Measurements from ENCODE around the gene ADAD1.
"Not testable (repeated sequence)": the region's sequence is repeated elsewhere in the genome, so short reads cannot be mapped to it uniquely, and the experiment has no call there.

The ADAD1 gene

DNA sequence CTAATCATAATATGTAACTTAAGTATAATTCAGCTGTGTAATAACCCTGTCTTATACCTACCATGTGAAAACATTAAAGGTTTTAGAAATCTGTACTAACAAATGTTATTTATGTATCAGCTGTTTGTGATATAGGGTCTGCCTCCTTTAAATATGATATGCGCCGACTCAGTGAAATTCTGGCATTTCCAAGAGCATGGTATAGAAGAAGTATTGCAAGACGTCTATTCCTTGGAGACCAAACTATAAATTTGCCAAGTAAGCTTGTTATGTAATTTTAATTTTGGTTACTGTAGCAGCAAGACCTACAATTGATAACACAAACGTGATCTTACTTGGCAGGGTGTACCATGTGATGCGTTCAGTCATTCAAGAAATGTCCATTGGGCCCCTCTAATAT is 32.3 kb upstream of the ADAD1 start:
- no peak for DNase-seq (ENCODE audit: low read depth)
- no peak overlapping the region for H3K4me3 ChIP-seq (ENCODE audit: control insufficient read depth, low read depth, low read length)
- TF ChIP-seq, protein P1, sequence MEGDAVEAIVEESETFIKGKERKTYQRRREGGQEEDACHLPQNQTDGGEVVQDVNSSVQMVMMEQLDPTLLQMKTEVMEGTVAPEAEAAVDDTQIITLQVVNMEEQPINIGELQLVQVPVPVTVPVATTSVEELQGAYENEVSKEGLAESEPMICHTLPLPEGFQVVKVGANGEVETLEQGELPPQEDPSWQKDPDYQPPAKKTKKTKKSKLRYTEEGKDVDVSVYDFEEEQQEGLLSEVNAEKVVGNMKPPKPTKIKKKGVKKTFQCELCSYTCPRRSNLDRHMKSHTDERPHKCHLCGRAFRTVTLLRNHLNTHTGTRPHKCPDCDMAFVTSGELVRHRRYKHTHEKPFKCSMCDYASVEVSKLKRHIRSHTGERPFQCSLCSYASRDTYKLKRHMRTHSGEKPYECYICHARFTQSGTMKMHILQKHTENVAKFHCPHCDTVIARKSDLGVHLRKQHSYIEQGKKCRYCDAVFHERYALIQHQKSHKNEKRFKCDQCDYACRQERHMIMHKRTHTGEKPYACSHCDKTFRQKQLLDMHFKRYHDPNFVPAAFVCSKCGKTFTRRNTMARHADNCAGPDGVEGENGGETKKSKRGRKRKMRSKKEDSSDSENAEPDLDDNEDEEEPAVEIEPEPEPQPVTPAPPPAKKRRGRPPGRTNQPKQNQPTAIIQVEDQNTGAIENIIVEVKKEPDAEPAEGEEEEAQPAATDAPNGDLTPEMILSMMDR (IDR thresholded peaks at IDR 0.05; ENCODE audit: control insufficient read depth, insufficient read depth, low read depth, low read length, missing control alignments) = no peak

DNA sequence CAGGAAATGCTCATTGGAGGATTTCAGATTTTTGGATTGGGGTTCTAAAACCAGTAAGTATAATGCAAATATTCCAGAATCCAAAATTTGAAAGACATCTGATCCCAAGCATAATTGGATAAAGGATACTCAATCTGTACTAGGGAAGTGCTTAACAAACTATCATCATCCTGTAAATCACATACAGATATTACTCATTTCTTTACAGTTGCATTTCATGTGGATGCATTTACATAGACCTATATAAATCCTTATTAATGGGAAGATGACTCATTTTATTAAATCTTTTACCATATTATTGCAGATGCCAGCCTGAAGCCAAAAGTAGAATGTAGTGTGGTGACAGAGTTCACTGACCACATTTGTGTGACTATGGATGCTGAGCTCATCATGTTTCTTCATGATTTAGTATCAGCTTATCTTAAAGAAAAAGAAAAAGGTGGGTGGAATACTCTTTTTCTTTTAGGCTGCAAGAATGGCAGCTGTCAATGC is 22.4 kb upstream of the ADAD1 start:
- no peak for DNase-seq (ENCODE audit: low read depth)
- TF ChIP-seq, protein P1 (IDR thresholded peaks at IDR 0.05; ENCODE audit: control insufficient read depth, insufficient read depth, low read depth, low read length, missing control alignments) = no peak
- H3K4me3 ChIP-seq (ENCODE audit: control insufficient read depth, low read depth, low read length) = no peak overlapping the region

DNA sequence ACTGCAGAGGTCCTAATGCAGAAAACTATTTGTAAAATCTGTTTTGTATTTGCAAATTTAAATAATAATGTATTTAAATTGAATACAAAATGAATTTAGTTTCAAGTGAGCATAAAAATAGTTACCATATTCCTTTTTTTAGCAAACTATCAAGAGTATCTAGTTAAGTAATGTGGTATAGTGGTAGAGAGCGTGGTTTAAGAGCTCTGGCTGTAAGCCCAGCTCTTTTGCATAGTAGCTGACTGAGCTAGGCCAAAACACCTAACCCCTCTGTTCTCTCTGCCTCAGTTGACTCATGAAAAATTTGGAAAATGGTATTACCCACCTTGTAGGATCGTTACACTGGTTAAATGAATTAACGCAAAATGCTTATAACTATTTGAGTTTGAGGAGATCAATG is 18.1 kb upstream of the ADAD1 start:
- DNase-seq (ENCODE audit: low read depth) = no peak
- H3K4me3 ChIP-seq (ENCODE audit: control insufficient read depth, low read depth, low read length) = no peak overlapping the region
- TF ChIP-seq, protein P1 (IDR thresholded peaks at IDR 0.05; ENCODE audit: control insufficient read depth, insufficient read depth, low read depth, low read length, missing control alignments) = no peak

DNA sequence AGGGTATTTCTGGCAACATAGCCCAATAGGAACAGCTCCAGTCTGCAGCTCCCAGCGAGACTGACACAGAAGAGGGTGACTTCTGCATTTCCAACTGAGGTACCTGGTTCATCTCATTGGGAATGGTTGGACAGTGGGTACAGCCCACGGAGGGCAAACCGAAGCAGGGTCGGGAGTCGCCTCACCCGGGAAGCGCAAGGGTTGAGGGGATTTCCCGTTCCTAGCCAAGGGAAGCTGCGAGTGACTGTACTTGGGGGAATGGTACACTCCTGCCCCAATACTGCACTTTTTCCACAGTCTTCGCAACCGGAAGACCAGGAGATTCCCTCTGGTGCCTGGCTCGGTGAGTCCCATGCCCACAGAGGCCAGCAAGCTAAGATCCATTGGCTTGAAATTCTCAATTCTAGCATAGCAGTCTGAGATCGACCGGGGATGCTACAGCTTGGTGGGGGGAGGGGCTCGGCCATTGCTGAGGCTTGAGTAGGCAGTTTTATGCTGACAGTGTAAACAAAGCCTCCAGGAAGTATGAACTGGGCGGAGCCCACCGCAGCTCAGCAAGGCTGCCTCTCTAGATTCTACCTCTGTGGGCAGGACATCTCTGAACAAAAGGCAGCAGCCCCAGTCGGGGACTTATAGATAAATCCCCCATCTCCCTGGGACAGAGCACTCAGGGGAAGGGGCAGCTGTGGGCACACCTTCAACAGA is 14.0 kb upstream of the ADAD1 start:
- TF ChIP-seq, protein P1 (IDR thresholded peaks at IDR 0.05; ENCODE audit: control insufficient read depth, insufficient read depth, low read depth, low read length, missing control alignments) = no peak
- DNase-seq (ENCODE audit: low read depth) = no peak

DNA sequence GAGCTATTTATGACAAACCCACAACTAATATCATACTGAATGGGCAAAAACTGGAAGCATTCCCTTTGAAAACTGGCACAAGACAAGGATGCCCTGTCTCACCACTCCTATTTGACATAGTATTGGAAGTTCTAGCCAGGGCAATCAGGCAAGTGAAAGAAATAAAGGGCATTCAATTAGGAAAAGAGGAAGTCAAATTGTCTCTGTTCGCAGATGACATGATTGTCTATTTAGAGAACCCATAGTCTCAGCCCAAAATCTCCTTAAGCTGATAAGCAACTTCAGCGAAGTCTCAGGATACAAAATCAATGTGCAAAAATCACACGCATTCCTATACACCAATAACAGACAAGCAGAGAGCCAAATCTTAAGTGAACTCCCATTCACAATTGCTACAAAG is 10.0 kb upstream of the ADAD1 start:
- DNase-seq (ENCODE audit: low read depth); H3K4me3 ChIP-seq (ENCODE audit: control insufficient read depth, low read depth, low read length): not testable (repeated sequence)

More for the DNA sequence above, 14.0 kb upstream of the ADAD1 start:
- H3K4me3 ChIP-seq (ENCODE audit: control insufficient read depth, low read depth, low read length) = no peak overlapping the region

DNA sequence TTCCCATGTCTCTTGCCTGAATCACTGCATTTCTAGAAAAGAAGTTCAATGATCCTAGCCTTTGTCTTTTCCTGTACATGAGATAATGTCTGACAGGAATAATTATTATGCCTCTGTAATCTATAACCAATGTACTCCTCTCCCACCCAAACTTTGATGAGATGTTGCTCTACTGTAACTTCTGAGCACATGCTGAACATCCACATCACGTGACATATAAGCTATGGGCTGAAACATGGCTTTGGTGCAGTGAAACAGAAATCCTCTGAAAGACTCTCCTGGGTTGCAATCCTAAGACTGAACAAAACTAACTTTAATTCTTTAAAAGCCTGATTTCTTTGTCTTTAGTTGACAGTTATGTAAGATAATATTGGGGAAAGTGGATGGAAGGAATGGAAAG is 1.5 kb upstream of the ADAD1 start:
- H3K4me3 ChIP-seq (ENCODE audit: control insufficient read depth, low read depth, low read length) = no peak overlapping the region
- TF ChIP-seq, protein P1 (IDR thresholded peaks at IDR 0.05; ENCODE audit: control insufficient read depth, insufficient read depth, low read depth, low read length, missing control alignments) = no peak
- no peak for DNase-seq (ENCODE audit: low read depth)

DNA sequence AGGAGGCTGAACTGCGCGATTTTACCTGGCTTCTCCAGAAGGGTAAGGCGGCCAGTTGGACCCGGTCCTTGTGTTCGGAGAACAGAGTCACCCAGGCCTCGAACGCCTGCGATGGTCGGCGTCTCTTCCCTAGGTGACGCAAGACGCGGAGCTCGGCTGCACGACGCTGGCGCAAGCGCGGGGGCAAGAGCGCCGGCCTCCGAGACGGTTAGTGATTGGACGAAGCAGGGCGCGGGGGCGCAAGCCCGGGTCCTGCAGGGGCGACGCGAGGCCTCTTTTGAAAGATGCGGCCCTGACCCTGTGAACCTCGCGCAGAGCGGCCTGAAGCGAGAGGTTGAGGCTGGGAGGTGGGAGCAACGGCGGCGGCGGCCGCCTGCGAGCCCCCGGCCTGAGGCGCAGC is 428 bp downstream of the ADAD1 start:
- DNase-seq (ENCODE audit: low read depth) = no peak
- H3K4me3 ChIP-seq (ENCODE audit: control insufficient read depth, low read depth, low read length) = no peak overlapping the region
- TF ChIP-seq, protein P1 (IDR thresholded peaks at IDR 0.05; ENCODE audit: control insufficient read depth, insufficient read depth, low read depth, low read length, missing control alignments) = no peak
